NCI-H2171 (cell line): ENCODE measurements around the gene OOEP.

Experiments used
- DNase-seq: peaks from one replicate; lab custom pipeline; 2025; lab: John Stamatoyannopoulos, UW

The OOEP gene

DNA sequence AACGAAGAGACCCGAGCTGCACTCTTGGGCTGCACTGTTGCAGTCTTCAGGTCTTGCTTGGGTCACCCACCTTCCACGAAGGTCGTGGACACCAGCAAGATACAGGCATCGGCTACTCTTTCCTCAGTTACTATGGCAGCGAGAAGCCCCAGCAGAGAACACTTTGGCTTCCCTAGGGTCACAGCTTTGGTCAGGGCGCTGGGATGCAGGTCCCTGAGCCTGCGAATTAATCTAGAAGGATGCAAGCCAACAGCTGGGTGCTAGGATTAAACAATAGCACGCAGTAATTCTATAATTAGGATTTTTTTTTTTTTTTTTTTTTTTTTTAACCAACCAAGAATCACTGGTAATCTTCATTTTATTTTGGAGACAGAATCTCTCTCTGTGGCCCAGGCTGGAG is 5.1 kb downstream of the OOEP start:
- no peak for DNase-seq

GRCh38 chr6:73364121-73364520 is 5.6 kb downstream of the OOEP start:
- DNase-seq = no peak

GRCh38 chr6:73363537-73363875 is 6.2 kb downstream of the OOEP start:
- DNase-seq = no peak

DNA sequence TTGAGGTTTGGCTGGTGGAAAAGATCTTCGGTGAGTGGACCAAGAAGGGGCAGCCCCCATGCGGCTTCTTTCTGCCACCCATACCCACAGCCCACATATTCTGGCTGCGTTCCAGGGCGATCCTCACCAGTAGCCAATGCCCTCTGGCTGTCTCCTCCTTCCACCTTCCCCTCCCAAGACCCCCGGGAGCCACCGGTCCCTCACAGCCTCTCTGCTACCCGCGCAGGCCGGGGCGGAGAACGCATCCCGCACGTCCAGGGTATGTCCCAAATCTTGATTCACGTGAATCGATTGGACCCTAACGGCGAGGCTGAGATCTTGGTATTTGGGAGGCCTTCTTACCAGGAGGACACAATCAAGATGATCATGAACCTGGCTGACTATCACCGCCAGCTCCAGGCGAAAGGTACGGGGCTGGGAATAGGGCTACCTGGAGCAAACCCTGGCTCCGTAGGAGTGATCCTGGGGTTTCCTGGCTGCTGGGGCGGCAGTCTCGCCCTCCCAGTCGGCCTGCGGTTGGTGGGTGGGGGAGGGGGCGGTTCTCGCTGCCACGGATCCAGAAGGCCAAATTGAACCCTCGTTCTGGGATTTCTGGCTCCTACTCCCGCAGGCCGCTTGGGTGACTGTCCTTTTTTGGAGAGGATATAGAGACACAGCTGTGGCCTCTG is 6.7 kb downstream of the OOEP start:
- no peak for DNase-seq

GRCh38 chr6:73362358-73362757 is 7.3 kb downstream of the OOEP start, which contains the start of gene KHDC3L:
Gene KHDC3L, plus strand, starts transcription at chr6:73362658. Its CDS starts 72 bp downstream, at chr6:73362730.
- no peak for DNase-seq

- DNase-seq = no peak
These were observed 15.8 kb downstream of the OOEP start, which contains the start of gene DPPA5 for GRCh38 chr6:73353636-73354593. Gene DPPA5, minus strand, starts transcription at chr6:73354276. Its CDS starts 51 bp downstream, at chr6:73354225.

DNA sequence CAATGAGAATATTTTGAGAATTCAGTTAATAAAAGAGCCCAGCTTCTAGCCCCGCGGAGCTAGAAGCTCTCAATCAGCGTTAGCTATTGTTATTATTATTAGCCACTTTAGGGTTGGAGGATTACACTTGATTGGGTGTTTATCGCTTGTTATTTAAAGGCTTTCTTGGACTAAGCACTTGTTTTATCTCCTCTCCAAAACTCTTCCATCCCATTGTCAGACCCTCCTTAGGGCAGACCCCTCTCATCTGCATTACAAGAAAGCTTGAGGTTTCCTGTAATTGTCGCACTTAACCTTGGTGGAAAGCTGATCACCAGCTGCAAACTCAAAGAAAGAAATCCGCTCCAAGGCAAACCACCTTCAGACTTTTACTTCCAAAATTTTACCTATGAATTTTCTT is 20.4 kb downstream of the OOEP start:
- DNase-seq = no peak

DNA sequence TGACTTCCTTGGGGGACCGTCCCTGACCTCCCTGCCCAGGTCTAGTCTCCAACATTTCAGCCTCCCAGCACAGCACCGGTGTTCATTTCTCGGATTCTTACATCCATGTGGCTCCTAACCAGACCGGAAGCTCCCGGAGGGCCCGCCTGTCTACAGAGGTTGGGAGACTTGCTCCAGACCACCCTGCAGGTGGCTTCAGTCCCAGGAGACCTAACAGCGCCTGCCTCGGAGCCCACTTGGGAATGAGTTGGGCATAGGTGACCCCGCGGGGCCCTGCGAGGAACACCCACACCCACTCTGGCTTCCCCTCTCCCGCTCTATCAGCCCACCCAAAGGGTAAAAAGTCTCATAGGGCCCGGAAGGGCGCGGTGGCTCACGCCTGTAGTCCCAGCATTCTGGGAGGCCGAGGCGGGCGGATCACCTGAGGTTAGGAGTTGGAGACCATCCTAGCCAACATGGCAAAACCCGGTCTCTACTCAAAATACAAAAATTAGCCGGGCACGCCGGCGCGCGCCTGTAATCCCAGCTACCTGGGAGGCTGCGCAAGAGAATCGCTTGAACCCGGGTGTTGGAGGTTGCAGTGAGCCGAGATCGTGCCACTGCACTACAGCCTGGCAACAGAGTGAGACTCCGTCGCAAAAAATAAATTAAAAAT is 21.0 kb downstream of the OOEP start:
- DNase-seq = no peak

GRCh38 chr6:73343164-73343563 is 26.5 kb downstream of the OOEP start:
- DNase-seq = no peak

DNA sequence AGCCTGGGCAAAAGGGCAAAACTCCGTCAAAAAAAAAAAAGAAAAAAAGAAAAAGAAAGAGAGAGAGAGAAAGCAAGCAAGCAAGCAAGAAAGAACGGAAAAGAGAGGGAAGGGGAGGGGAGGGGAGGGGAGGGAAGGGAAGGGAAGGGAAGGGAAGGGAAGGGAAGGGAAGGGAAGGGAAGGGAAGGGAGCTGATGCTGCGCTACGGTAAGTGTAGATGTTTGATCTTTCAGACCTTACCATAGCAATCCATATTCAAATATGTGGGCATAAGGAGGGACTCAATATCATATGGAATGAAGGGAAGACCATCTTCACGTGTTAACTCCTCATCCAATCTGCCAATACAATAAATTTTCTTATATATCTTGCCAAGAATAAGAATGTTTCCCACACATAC is 27.5 kb downstream of the OOEP start:
- no peak for DNase-seq

GRCh38 chr6:73341335-73341734 is 28.4 kb downstream of the OOEP start:
- no peak for DNase-seq

DNA sequence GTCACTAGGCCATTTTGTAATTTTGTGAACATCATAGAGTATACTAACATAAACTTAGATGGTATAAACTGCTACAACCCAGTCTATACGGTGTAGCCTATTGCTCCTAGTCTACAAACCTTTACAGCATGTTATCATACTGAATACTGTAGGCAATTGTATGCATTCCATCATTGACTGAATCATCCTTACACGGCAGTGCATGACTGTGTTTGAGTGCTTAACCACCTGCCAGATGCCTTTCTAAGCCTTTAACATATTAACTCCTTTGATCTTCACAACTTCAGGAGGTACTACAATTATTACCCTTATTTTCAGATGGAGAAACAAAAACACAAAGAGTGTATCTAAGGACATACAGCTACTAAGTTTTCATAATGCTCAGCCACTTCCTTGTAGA is 29.6 kb downstream of the OOEP start:
- DNase-seq = no peak

DNA sequence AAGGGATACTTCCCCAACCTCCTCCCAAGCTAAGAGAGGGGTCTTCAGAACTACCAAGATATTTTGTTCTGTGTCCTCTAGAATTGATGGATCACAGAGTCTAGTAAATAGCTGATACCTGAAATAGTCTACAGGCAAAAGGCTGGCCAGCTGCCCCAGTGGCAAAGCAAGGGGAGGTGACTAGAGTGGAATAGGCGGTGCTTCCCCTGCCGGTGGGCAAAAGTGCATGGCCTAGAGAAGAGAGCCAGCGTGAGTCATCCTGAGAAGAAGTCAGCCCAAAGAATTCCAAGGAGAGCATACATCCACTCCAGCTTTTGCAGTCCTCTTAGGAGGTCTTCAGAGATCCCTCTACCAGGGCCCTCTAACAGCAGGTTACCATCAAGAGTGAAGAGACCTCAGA is 30.4 kb downstream of the OOEP start:
- DNase-seq = no peak

DNA sequence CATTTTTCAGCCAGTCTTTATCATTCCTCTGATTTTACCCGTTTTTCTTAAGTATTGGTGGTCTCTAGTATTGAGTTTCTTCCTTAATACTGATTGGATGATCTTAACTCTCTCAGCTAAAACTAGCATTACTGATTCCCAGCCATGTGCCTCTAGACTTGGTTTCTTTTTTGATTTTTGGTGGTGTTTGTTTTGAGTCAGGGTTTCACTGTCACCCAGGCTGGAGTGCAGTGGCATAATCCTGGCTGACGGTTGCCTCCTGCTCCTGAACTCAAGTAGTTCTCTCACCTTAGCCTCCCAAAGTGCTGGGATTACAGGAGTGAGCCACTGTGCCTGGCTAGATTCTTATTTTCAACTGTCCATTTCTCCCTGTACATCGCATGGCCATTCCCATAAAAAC is 40.5 kb downstream of the OOEP start:
- no peak for DNase-seq

DNA sequence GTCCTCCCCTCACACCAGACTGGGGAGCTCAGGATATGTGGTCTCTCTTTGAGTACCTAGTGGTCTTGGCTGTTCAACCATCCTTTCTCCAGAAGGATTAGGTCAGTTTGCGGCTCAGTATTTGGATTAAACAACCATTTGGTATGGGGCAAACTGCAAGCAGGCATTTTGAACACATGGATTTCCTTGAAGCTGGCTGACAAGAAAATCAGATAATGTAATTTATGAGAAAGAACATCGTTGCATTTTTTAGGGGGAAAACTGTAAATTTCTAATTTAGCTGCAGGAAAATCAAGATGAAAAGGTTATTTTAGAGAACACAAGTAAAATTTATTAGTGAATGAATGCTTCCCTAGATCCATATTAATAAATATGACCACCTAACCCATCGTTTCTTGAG is 40.9 kb downstream of the OOEP start:
- DNase-seq = no peak

GRCh38 chr6:73325656-73326055 is 44.0 kb downstream of the OOEP start:
- no peak for DNase-seq

DNA sequence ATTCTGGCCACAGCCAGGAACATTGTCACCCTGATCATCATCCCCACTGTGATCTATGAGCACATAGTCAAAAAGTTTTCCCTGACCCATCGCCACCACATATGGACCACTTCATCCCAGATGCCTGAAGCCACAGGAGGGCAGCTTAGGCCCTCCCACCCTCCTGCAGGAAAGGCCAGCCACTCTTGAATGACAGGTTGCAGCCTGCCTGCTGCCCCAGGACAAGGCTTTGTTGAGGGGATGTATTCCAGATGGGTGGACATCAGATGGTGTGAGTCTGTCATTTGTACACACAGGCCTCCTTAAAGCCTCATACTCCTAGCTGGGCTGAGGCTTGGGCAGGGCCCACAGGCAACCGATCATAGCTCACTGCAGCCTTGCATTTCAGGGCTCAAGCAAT is 46.4 kb downstream of the OOEP start:
- no peak for DNase-seq
